PC-9 (cell line): ENCODE data around the gene CNTN1. TPM values are rescaled to one million over a fixed set of nuclear protein-coding genes. Genes with fewer than 3 reads are reported as not detected.

ENCODE experiments used
- BruUV-seq: library from RNA; stranded (reverse); fragments of 400-500 nt; replicated peaks from 2 replicates; lab custom pipeline; 2021; lab: Mats Ljungman, UMichigan
- CTCF ChIA-PET: fragments of 300-600 bp; sonication (Branson Sonifier 250); formaldehyde crosslinking; loops from one replicate; lab custom pipeline; 2022; ENCODE audit warnings: antibody characterized with exemption; lab: Charles Lee
- POLR2A ChIA-PET: fragments of 300-600 bp; sonication (Branson Sonifier 250); formaldehyde crosslinking; loops from one replicate; lab custom pipeline; 2022; ENCODE audit warnings: antibody characterized with exemption; ENCODE audit not compliant: unreplicated experiment; lab: Charles Lee
- DNase-seq, 2 experiments: peaks; one replicate each; pipeline versions ENCODE4 v3.0.0 to v3.0.0-alpha.2; 2015 to 2022; ENCODE audit warnings: mixed read lengths in 1 of 2
- H2AFZ ChIP-seq: fragments of 200-600 bp; sonication (generic); 2 replicates; pipeline ENCODE4 v1.8.1; 2017; ENCODE audit warnings: antibody characterized with exemption
- H3F3A ChIP-seq: fragments of 200-600 bp; sonication (generic); 2 replicates; pipeline ENCODE4 v1.8.1; 2017; ENCODE audit warnings: antibody characterized with exemption, mild to moderate bottlenecking, low read depth; ENCODE audit not compliant: insufficient read depth
- H3K27ac ChIP-seq: fragments of 200-600 bp; sonication (generic); 2 replicates; pipeline ENCODE4 v1.6.1; 2016; ENCODE audit warnings: mixed run types
- H3K27me3 ChIP-seq: fragments of 200-600 bp; sonication (generic); 2 replicates; pipeline ENCODE4 v1.6.1; 2016; ENCODE audit warnings: low read depth, mixed run types; ENCODE audit not compliant: insufficient read depth
- H3K36me3 ChIP-seq: fragments of 200-600 bp; sonication (generic); 2 replicates; pipeline ENCODE4 v1.6.1; 2016; ENCODE audit warnings: low read depth, mixed run types
- H3K4me1 ChIP-seq: fragments of 200-600 bp; sonication (generic); replicated peaks from 2 replicates; pipeline ENCODE4 v1.6.1; 2016; ENCODE audit warnings: mixed run types; ENCODE audit not compliant: insufficient read depth
- H3K4me2 ChIP-seq: fragments of 200-600 bp; sonication (generic); 2 replicates; pipeline ENCODE4 v1.6.1; 2017; ENCODE audit warnings: mixed run types
- H3K4me3 ChIP-seq: fragments of 200-600 bp; sonication (generic); 2 replicates; pipeline ENCODE4 v1.6.1; 2016; ENCODE audit warnings: mixed run types
- H3K79me2 ChIP-seq: fragments of 200-600 bp; sonication (generic); 2 replicates; pipeline ENCODE4 v1.6.1; 2017; ENCODE audit warnings: low read depth, mixed run types
- H3K9me2 ChIP-seq: fragments of 200-600 bp; sonication (generic); 2 replicates; pipeline ENCODE4 v1.8.1; 2017; ENCODE audit warnings: mild to moderate bottlenecking; ENCODE audit not compliant: insufficient read depth
- H3K9me3 ChIP-seq: fragments of 200-600 bp; sonication (generic); 2 replicates; pipeline ENCODE4 v1.8.1; 2016; ENCODE audit warnings: low read depth; ENCODE audit not compliant: insufficient read depth
- H4K20me1 ChIP-seq: fragments of 200-600 bp; sonication (generic); 2 replicates; pipeline ENCODE4 v1.8.1; 2017; ENCODE audit not compliant: insufficient read depth
- CTCF ChIP-seq: fragments of 200-600 bp; sonication (generic); conservative IDR thresholded peaks from 2 replicates; pipeline ENCODE4 v1.6.1; 2017; ENCODE audit warnings: mixed run types, antibody characterized with exemption, mild to moderate bottlenecking, moderate library complexity
- EZH2 ChIP-seq: fragments of 200-600 bp; sonication (generic); IDR thresholded peaks from 2 replicates; pipeline ENCODE4 v1.8.0; 2017; ENCODE audit warnings: antibody characterized with exemption, low read depth
- intact Hi-C: fragments of 100-400 bp; cut with micrococcal nuclease; formaldehyde crosslinking; loops from one replicate; pipeline ENCODE4 v1.10.0; 2022; ENCODE audit not compliant: unreplicated experiment
- total RNA-seq: library from RNA; stranded (reverse); gene quantifications from 2 replicates; pipeline ENCODE4 v1.2.3, GENCODE V29; 2021

Gene CNTN1
- total RNA-seq, 1 experiment from 2014 or later, result 0.37 TPM

GRCh38 chr12:40980427-40980961, 288.3 kb downstream of the CNTN1 start:
- Histone ChIP-seq H3K4me1 (no peaks in the 10 kb centered on the region), H3K4me2 (no peak overlapping the region), H3K4me3 (no peak overlapping the region), H3K79me2 (no peaks in the 10 kb centered on the region), H3K27ac (no peak overlapping the region), H3K27me3 (no peaks in the 10 kb centered on the region), H2AFZ (no peak overlapping the region), H4K20me1 (no peaks in the 10 kb centered on the region), H3K36me3 (no peaks in the 10 kb centered on the region), H3F3A (no peaks in the 10 kb centered on the region), H3K9me2 (no peaks in the 10 kb centered on the region; the same call in 1 of the 2 replicates), H3K9me3 (0 out of 2 replicates have a peak, but pooled peaks cover under 1% of the 10 kb centered on the region)
- no peak for DNase-seq
- intact Hi-C loops, result no loop called here
- no peak for TF ChIP-seq EZH2
- TF ChIP-seq CTCF, result no peak
- CTCF ChIA-PET, result no interaction called here
- POLR2A ChIA-PET, result no interaction called here
- BruUV-seq, result no TSS peak

GRCh38 chr12:40986001-40986400, 293.8 kb downstream of the CNTN1 start:
- BruUV-seq, result no TSS peak
- Histone ChIP-seq H4K20me1 (no peaks in the 10 kb centered on the region), H3K4me1 (no peaks in the 10 kb centered on the region), H3K9me3 (0 out of 2 replicates have a peak, but pooled peaks cover 3% of the 10 kb centered on the region), H3K79me2 (no peaks in the 10 kb centered on the region), H3K9me2 (no peaks in the 10 kb centered on the region; the same call in 1 of the 2 replicates), H3K27ac (no peak overlapping the region), H2AFZ (no peak overlapping the region), H3K36me3 (no peaks in the 10 kb centered on the region), H3K27me3 (no peaks in the 10 kb centered on the region), H3K4me3 (no peak overlapping the region), H3K4me2 (no peak overlapping the region), H3F3A (no peaks in the 10 kb centered on the region)
- ChIA-PET CTCF (no interaction called here), POLR2A (no interaction called here)
- TF ChIP-seq EZH2 (no peak), CTCF (no peak)
- intact Hi-C loops, result no loop called here
- no peak for DNase-seq

GRCh38 chr12:40988355-40988754, 296.1 kb downstream of the CNTN1 start:
- POLR2A ChIA-PET, result no interaction called here
- Histone ChIP-seq H3K79me2 (no peaks in the 10 kb centered on the region), H4K20me1 (no peaks in the 10 kb centered on the region), H3K27ac (no peak overlapping the region), H3K36me3 (no peaks in the 10 kb centered on the region), H3K27me3 (no peaks in the 10 kb centered on the region), H3K9me2 (no peaks in the 10 kb centered on the region), H2AFZ (no peak overlapping the region), H3K9me3 (0 out of 2 replicates have a peak, but pooled peaks cover 3% of the 10 kb centered on the region), H3F3A (no peaks in the 10 kb centered on the region), H3K4me2 (no peak overlapping the region), H3K4me1 (no peaks in the 10 kb centered on the region), H3K4me3 (no peak overlapping the region)
- no TSS peak for BruUV-seq
- TF ChIP-seq EZH2 (no peak), CTCF (no peak)
- DNase-seq, result no peak
- intact Hi-C loops, result no loop called here
- CTCF ChIA-PET, result no interaction called here
